HG03095 (cell line): ENCODE measurements around the gene SWAP70.

Source experiments
- ATAC-seq: cut with Tn5 transposase; IDR thresholded peaks from one replicate; pipeline ENCODE4 v1.9.1; 2021; ENCODE audit warnings: moderate library complexity; ENCODE audit not compliant: unreplicated experiment

SWAP70 gene

DNA sequence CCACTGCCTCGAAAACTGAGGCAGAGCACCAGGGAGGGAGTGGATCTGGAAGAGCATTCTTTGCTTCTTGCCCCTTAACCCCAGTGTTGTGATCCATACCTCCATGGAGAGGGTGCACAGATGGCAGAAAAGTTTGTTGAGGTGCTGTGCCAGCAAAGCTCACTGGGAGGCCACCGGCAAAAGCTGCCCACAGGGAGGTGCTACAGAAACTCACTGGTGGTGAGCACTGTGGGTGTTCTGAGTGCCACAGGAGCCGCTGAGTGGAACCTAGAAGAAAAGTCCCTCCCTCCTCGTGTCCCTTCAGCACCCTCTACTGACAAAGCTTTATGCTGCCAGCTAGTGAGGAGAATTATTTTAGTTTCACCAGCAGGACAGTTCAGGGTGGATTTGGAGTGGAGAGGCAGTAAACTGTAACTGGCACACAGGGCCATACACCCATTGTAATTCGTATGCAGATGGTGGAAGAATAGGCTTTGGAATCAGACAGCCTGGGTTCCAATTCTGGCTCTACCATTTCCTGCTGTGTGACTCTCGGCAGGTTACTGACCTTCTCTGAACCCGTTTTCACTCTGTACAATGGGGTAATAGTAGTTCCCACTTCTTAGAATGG, 84.6 kb downstream of the SWAP70 start:
- ATAC-seq: no peak

DNA sequence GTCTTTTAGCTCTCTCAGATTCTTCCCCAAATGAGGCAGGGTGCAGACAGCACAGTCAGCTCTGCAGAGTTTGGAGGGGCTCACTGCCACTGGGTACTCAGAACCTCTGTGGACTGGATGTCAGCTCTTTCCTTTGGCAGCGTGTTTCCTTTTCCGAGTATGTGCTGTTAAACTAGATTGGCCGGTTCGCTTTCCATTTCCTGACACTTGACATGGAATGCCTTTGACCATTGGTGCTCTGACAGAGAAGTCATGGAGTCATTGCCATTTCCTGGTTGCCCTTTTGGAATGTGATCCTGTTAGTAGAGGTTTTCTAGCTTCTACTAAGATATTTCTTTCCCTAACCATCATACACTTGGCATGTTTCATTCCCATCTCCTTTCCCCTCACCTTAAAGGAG, 86.7 kb downstream of the SWAP70 start:
- no peak for ATAC-seq

DNA sequence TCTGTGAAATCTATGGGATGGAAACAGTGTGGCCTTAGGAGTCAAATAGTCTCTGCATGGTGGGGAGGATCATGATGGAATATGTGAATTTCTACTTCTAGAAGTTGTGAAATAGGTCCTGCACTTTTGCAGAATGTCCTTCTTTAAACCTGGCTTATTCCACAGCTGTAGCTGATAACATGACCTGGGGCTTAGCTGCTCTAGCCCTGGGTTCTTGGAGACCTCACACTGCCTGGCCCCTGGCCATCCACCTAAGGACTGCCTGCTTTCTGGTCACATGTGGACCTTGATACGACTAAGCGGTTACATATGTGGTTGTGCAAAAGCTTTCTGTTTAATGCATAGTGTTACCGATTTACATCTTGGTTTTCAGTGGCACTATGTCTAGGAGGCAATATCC, 88.2 kb downstream of the SWAP70 start:
- no peak for ATAC-seq

- no peak for ATAC-seq
These were observed 89.1 kb downstream of the SWAP70 start for GRCh38 chr11:9753021-9753420.

DNA sequence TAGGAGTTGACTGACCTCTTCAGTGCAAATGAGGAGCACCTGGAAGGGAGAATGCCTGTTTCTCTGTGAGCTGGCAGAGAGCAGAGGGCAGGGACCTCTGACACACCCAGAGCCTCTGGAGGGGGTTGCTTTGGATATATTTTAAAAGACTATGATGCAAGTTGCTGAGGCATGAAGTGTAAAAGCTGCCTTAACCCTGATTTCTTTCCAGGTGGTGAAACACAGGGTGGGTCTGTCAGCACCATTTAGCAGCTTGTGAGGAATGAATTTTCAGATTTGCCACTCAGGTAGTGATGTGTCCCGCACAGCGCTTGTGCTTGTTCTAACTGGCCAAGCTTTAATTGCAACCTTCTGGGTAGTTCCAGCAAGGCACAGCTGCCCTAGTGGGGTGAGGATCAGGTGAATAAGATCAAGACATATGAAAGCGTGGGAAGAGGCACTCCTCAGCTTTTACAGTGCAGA, 90.2 kb downstream of the SWAP70 start:
- ATAC-seq: no peak

DNA sequence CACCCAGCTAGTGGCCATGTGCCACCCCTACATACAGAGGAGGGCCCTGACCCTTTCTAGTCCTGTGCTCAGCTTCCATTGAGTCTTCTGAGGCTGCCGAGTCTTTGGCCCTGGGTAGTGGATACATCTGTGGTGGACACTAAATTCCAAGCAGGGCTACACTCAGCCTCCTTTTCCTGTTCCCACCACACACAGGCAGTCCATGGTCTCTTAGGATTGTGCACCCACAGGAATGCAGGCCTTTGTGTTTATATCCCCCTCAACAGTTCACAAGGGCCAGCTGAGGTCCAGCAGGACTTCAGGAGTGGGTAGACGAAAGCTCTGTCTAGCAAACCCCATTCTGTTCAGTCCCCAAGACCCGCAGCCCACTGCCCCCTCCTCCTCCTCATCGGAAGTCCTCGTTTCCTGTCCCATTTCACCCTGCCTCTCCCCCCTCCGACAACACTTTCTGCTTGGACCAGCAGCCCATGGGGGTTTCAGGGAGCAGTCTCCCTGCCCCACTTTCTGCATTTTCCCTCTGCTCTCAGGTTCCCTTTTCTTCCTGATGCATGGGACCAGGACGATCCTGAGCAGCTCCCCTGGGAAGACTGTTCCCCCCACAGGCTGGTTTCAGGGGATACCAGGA, 91.8 kb downstream of the SWAP70 start:
- ATAC-seq: no peak

GRCh38 chr11:9756461-9756860, 92.6 kb downstream of the SWAP70 start:
- ATAC-seq: no peak

DNA sequence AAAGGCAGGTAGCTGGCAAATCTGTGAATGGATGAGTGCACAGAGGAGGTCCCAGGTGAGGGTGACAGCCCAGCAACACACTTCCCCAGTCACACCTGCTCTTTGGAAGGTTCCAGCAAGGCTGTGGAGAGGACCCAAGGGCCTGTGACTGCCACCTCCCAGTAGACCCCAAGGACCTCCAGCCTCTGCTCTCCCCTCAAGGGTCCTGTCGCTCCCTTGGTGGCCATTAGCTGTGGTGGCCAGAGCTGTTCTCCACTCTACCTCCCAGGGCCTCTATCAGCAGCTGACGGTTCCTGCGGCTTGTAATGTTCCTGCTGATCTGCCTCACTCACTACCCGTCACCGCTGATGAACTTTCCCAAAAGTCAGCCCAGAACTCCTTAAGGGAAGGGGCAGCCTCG, 93.0 kb downstream of the SWAP70 start:
- no peak for ATAC-seq

DNA sequence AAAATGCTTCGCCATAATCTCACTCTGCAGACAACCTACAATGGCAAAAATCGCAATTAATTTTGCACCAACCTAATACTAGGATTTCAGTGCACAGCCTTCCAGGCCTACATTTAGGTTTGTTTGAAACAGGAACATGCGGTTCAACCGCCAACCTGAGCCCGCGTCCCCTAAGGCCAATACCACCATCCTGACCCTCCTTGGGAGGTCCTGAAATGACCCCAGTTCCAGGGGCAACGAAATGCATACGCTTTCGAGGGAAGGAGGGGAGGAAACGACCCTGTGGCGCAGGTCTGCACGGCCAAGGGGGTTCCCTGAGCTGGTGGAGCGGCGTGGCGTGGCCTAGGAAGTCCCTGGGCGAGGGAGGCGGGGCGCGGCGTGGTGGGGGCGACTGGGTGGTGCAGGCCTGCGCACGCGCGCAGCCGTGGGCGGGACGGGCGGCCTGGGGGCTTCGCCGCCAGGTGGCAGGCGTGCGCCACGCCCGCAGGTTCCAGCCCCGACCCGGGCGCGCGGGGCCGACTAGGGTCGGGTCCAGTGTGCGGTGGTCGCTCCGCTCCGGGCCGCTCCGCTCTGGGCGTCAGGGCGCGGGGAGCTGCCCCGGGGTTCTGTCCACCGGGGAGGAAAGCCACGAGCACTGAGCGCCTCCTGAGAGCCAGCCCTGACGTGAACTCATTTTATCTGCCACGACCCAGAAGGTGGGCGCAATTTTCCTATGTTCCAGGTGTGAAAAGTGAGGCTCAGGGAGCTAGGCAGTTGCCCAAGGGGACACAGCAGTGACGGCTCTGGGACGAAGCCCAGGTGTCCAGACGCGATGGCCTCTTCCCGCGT, 94.1 kb downstream of the SWAP70 start:
- ATAC-seq: peak; percentile 53

- peak; percentile 31 for ATAC-seq
These were observed 95.0 kb downstream of the SWAP70 start for GRCh38 chr11:9758637-9759518.

- no peak for ATAC-seq
These were observed 95.8 kb downstream of the SWAP70 start for GRCh38 chr11:9759519-9760192.

DNA sequence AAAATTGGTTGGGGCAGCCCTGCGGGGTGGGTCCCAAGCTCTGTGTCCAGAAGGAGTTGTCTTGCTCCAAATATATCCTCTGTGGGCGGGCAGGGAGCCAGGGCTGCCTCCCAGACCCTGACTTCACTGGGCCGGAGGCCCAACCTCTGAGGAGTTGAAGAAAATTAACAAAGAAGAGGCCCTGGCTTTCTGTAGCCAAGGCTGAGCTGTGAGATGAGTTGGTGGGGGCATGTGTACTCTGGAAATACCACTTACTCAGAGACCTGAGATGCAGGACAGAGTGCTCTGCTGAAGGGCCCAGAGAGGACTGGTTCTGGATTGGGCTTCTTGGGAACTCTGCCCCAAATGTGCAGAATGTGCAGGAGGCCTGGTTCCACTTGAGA, 96.3 kb downstream of the SWAP70 start:
- no peak for ATAC-seq

DNA sequence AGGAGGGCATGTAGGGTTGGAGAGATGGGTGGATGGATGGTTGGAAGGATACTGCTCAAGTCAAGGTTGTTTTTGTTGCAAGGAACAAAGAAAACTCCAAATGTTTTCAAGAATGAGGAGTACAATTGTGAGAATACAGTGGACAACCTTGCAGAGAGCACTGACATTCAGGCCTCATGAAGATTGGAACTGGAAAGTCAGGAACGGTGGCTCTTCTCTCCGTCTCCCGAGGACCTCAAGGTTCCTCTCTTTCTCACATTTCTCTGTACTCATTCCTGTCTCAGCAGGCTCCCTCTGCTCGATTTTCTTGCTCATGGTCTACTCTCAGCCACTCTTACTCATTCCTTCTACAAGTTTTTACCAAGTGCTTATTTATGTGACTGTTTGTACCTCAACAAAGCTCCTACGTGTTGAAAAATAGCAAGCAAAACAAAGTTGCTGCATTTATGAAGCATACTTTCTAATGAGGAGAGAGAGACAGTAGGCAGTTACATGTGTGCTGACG, 97.6 kb downstream of the SWAP70 start:
- no peak for ATAC-seq

GRCh38 chr11:9762531-9762930, 98.7 kb downstream of the SWAP70 start:
- no peak for ATAC-seq

- no peak for ATAC-seq
These were observed 99.4 kb downstream of the SWAP70 start for GRCh38 chr11:9763301-9763700.

DNA sequence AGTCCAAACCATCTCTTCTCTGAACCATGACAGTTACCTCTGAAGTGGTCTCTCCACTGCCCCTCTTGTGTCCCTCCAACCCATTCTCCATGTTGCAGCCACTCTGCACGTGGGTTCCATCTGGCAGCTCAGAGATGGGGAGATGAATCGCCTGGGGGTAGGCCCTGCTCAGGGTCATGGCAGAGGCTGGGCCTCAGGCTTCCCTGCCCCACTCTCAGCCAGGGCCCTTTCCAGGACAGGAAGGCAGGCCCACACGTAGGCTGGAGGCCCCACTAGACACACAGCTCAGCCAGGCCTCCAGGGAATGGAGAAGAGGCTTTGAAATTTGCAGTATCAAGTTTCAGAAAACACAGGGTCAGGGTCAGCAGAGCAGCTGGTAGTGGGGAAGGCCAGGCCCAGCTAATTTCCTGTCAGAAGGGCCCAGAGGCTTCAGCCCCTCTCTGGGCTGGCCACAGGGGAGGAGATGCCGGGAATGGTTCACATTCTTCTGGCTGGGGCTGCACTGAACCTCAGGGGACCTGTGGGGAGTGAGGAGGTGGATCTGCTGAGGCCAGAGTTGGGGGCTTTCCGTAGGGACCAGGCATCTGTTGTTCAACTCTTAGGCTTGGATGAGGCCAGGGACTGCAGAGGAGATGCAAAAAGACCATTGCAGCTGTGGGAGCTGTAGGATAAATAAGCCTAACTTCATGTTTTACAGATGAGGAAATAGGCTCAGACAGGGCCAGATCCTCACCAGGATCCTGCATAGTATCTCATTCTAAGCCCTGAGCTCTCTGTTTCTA, 101.6 kb downstream of the SWAP70 start:
- ATAC-seq: peak; percentile 50

- no peak for ATAC-seq
These were observed 105.7 kb downstream of the SWAP70 start for GRCh38 chr11:9769621-9770020.

DNA sequence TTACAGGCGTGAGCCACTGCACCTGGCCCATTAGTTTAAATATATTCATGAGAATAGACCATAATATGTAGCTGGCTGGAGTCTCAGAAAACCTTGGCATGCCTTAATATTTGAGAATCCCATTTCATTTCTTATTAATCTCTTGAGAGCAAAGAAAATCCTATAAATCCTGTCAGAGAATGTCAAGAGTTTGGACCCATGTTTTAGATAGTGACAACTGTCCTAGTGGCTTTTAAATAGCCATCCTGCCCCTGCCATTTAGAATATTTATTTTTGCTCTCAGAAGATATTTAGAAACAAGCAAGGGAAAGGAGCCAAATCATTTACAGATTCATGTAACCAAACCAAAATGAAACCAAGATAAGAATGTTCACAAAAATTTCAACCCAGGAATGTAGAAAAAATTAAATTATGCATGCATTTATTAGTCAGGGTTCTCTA, 107.2 kb downstream of the SWAP70 start:
- ATAC-seq: no peak

DNA sequence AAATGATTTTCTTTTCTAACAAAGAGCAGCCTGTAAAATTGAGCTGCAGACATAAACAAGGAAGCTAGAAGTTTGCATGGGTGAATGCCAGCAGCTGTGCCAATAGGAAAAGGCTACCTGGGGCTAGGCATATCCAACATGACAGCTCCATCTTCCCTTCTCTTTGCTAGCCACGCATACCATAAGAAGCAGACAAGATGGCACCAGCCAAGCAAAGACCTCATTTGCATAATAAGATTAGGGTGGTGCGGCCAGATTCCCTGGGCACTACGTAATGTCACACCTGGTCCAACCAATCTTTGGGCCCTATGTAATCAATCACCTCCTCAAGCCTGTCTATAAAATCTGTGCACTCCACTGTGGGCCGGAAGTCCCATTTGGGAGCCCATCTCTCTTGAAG, 108.3 kb downstream of the SWAP70 start:
- no peak for ATAC-seq

DNA sequence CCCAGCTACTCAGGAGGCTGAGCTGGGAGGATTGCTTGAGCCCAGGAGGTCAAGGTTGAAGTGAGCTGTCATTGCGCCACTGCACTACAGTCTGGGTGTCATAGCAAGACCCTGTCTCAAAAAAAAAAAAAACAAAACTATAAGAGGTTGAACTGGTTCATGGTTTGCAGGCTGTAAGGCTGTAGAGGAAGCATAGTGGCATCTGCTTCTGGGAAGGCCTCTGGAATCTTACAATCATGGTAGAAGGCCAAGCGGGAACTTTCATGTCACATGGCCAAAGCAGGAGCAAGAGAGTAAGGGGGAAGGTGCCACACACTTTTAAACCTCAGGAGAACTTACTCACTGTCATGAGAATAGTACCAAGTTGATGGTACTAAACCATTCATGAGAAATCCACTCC, 109.6 kb downstream of the SWAP70 start:
- ATAC-seq: no peak
